OCI-LY7 (cell line): Measurements from ENCODE around the gene MT2A.

Source experiments
- EZH2phosphoT487 ChIP-seq: fragments of 200-600 bp; sonication (generic); IDR thresholded peaks from 2 replicates; pipeline ENCODE4 v1.6.1; 2018; ENCODE audit warnings: low read depth, borderline replicate concordance, mild to moderate bottlenecking, mixed run types, antibody characterized with exemption, low read length, moderate library complexity, mixed read lengths
- TF ChIP-seq, protein P1 (sequence below): fragments of 200-600 bp; sonication (generic); conservative IDR thresholded peaks from 2 replicates; pipeline ENCODE4 v1.5.1; 2014; ENCODE audit warnings: mild to moderate bottlenecking, antibody characterized with exemption, low read length, moderate library complexity, mixed read lengths

DNA sequence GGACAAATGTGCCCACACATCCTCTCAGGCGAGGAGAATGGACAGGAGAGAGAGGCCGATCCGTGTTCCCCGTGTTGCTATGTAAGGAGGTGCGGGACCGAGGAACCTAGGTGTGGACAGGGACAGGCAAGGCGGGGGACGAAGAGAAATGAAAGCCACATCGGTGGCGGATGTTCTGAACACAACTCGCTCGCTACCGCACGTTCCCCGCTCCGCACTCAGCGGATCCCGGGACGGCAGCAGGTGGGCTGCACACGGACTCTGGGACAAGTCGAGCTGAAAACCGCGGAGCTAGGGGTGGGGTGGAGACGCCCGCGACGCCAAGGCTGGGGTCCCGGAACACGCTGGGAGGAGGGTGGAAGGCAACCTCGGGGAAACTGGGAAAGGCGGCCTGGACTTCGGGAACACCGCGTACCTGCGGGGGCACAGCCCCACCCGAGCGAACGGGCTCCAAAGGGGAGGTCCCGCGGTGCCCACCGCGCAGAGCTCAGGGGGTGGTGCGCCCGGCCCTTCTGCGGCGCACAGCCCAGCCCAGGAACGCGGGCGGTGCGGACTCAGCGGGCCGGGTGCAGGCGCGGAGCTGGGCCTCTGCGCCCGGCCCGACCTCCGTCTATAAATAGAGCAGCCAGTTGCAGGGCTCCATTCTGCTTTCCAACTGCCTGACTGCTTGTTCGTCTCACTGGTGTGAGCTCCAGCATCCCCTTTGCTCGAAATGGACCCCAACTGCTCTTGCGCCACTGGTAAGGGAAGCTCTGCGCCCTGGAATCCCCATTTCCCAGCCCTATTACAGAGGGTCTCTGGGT is 17.0 kb downstream of the MT2A start, which contains the start of gene MT1E:
- TF ChIP-seq, protein P1, sequence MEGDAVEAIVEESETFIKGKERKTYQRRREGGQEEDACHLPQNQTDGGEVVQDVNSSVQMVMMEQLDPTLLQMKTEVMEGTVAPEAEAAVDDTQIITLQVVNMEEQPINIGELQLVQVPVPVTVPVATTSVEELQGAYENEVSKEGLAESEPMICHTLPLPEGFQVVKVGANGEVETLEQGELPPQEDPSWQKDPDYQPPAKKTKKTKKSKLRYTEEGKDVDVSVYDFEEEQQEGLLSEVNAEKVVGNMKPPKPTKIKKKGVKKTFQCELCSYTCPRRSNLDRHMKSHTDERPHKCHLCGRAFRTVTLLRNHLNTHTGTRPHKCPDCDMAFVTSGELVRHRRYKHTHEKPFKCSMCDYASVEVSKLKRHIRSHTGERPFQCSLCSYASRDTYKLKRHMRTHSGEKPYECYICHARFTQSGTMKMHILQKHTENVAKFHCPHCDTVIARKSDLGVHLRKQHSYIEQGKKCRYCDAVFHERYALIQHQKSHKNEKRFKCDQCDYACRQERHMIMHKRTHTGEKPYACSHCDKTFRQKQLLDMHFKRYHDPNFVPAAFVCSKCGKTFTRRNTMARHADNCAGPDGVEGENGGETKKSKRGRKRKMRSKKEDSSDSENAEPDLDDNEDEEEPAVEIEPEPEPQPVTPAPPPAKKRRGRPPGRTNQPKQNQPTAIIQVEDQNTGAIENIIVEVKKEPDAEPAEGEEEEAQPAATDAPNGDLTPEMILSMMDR = no peak
- no peak for TF ChIP-seq EZH2phosphoT487
